Fibroblast of mammary gland (primary cell): ENCODE data around the gene RASSF1.

Source experiments
- DNase-seq: peaks from one replicate; pipeline ENCODE4 v3.0.0-alpha.2; 2010; ENCODE audit warnings: low read depth
- H3K4me3 ChIP-seq: 2 replicates; pipeline ENCODE4 v1.5.1; 2011; ENCODE audit warnings: low read depth, mild to moderate bottlenecking, low read length, moderate library complexity; ENCODE audit not compliant: control insufficient read depth
- TF ChIP-seq, protein P1 (sequence below): conservative IDR thresholded peaks from 2 replicates; pipeline ENCODE4 v1.5.1; 2011; ENCODE audit warnings: low read depth, low read length, inconsistent platforms; ENCODE audit not compliant: control insufficient read depth, insufficient read depth

RASSF1 gene

DNA sequence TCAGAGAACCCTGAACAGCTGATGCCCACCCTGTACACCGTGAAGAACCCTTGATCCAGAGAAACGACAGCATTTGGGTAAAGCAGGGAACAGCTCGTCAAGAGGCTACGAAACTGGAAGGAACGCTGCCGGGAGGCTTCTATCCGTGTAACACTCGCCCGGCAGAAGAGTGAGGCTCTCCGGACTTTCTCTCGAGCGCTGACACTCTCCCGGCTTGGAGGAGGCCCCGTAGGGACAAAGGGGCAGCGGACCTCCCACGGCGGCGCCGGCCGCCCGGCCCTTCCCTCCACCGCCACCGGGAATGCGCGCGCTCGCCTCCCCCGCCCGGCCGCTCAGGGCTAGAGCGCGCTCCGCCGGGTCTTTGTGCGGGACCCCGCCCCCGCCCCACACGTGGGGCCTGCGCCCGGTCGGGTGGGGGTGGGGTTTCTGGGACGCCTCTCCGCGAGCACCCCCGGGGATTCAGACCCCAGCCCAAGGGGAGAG is 19.7 kb downstream of the RASSF1 start:
- H3K4me3 ChIP-seq: peak overlapping the region; percentile 84
- TF ChIP-seq, protein P1, sequence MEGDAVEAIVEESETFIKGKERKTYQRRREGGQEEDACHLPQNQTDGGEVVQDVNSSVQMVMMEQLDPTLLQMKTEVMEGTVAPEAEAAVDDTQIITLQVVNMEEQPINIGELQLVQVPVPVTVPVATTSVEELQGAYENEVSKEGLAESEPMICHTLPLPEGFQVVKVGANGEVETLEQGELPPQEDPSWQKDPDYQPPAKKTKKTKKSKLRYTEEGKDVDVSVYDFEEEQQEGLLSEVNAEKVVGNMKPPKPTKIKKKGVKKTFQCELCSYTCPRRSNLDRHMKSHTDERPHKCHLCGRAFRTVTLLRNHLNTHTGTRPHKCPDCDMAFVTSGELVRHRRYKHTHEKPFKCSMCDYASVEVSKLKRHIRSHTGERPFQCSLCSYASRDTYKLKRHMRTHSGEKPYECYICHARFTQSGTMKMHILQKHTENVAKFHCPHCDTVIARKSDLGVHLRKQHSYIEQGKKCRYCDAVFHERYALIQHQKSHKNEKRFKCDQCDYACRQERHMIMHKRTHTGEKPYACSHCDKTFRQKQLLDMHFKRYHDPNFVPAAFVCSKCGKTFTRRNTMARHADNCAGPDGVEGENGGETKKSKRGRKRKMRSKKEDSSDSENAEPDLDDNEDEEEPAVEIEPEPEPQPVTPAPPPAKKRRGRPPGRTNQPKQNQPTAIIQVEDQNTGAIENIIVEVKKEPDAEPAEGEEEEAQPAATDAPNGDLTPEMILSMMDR: no peak
- peak; percentile 44 for DNase-seq

DNA sequence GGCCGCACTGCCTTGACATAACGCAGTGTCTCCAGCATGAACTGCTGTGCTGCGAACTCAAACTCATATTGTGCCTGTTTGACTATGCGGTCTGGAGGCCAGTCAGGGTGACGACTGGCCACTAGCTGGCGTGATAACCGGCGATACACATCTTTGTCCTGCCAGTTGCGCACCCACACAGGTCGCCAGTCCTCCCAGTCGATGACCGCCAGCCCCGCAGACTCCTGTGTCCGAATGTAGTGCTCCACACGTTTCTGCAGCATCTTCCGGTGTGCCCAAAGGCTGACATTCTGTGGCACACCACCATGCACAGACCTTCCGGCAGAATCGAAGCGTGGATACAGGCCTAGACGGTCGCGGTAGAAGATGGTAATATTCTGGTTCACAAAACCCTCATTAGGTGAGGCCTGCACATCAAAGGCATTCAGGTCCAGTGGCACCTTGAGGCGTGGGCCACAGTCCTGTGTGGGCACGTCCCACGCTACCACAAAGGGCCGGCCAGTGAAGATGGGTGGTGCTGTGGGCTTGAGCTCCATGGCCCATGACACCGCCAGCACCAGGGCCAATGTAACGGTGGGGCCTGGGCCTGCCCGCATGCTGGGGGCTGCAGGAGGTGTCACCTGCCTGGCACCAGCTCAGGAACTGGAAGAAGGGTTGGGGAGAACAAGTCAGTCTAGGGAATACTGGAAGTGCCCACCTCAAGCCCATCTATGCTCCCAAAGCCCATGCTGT is 20.6 kb downstream of the RASSF1 start:
- TF ChIP-seq, protein P1: no peak
- DNase-seq: no peak
- peak overlapping the region; percentile 84 for H3K4me3 ChIP-seq

DNA sequence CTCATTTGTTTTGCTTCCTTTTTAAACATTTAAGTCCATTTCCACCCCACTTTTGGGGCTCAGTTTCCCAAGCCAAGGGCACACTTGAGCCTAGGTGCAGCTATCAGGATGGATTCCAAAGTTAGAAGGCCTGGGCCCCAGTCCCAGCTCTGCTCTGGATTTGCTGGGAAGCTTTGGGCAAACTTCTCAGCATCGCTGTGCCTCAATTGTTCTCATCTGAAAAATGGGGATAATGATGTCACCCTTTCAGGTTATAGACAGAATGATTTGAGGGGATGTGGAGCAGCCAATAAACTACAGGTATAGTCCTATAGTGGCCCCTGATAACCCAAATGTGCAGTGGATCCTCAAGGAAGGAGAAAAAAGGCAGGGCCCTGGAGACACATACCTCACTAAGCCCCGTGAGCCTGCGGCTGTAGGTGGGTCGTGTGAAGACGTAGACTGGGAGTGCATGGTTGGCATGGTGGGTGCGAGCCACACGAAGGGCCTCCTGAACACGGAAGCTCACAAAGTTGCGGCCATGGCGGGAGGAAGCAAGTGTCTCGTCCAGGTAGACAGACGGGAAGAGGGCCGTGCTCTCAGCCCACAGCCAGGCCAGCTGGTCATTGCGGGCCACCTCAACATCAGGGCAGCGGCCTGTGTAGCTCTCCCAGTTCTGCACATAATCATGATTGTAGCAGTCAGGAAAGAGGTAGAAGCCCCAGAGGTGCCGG is 21.3 kb downstream of the RASSF1 start:
- DNase-seq: no peak
- TF ChIP-seq, protein P1: no peak
- H3K4me3 ChIP-seq: no peak overlapping the region

DNA sequence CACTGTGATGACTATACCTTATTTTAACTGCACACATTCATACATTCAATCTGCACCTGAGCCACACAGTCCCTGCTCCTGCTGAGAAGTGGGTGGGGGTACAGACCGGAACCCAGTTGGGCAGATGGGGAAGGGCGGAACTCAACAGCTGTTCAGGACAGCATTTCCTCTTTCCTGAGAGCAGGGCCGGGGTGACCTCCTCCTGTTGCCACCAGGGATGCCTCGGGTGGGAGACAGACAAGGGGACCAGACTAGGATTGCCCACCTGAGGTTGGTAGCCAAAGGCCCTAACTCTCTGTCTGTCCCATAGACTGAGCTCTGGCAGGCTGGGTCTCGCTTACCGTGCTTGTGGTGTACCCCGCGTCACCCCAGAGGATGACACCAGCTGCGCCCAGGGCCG is 22.0 kb downstream of the RASSF1 start:
- TF ChIP-seq, protein P1: no peak
- no peak for DNase-seq
- H3K4me3 ChIP-seq: no peak overlapping the region

DNA sequence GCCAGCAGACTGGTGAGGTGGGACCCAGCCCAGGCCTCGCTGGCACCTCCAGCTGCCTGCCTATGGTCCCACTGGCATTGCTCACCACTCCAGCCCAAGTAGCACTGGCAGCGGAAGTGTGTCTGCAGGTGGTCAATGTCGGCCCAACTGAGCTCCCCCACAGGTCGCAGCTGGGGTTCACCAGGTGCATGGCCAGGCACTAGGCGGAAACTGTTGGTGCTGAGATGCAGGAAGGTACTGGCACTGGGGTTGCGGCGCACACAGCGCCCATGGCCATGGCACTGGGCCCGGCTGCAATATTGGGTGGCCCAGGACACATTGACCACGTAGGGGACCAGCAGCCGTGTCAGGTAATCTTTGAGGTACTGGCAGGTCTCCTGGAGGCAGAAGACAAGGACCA is 22.5 kb downstream of the RASSF1 start:
- DNase-seq: no peak
- H3K4me3 ChIP-seq: no peak overlapping the region
- TF ChIP-seq, protein P1: no peak

DNA sequence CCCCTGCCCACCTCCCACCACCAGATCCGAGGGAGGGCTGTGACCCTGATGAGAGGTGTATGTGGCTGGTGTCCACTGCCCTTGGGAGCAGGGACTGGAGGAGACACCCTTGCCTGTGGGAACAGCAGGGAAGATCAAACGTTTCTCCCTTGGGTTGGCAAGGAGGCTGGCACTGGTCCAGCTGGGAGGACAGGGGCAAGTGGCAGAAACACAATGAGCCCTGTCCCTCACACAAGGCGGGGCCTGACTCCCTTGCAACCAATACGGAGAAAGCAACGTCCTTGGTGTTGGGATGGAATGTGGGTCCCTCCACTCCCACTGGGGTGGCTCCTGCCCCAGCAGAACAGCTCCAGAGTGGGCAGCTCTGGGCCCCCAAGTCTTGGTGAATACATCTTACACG is 23.3 kb downstream of the RASSF1 start:
- DNase-seq: no peak
- TF ChIP-seq, protein P1: no peak
- H3K4me3 ChIP-seq: no peak overlapping the region
